ENCODE measurements around the gene DMRTA1.
A peak's percentile ranks its signal among the peaks of the same experiment; 100 is the strongest.
"Not testable (repeated sequence)": the region's sequence is repeated elsewhere in the genome, so short reads cannot be mapped to it uniquely, and the experiment has no call there.

The DMRTA1 gene

GRCh38 chr9:22446589-22446949, at the start of gene DMRTA1:
Gene DMRTA1 (plus strand): TSS chr9:22446824. CDS start chr9:22447066, 242 bp downstream.
- DNase-seq: no peak

- no peak for DNase-seq
Observed at GRCh38 chr9:22401671-22402070, 45.0 kb upstream of the DMRTA1 start.

- no peak for DNase-seq
Observed at GRCh38 chr9:22405869-22406659, 40.6 kb upstream of the DMRTA1 start.

GRCh38 chr9:22413884-22414283, 32.7 kb upstream of the DMRTA1 start:
- DNase-seq: no peak

- no peak for DNase-seq
Observed at GRCh38 chr9:22415941-22416691, 30.5 kb upstream of the DMRTA1 start.

GRCh38 chr9:22416692-22417060, 29.9 kb upstream of the DMRTA1 start:
- DNase-seq: no peak

- no peak for DNase-seq
Observed at GRCh38 chr9:22423566-22423965, 23.1 kb upstream of the DMRTA1 start.

GRCh38 chr9:22424616-22425015, 22.0 kb upstream of the DMRTA1 start:
- no peak for DNase-seq

GRCh38 chr9:22425551-22425950, 21.1 kb upstream of the DMRTA1 start:
- DNase-seq: no peak

- DNase-seq: no peak
Observed at GRCh38 chr9:22427226-22427880, 19.3 kb upstream of the DMRTA1 start.

GRCh38 chr9:22433691-22434090, 12.9 kb upstream of the DMRTA1 start:
- DNase-seq: no peak

GRCh38 chr9:22435252-22435651, 11.4 kb upstream of the DMRTA1 start:
- not testable (repeated sequence) for DNase-seq

GRCh38 chr9:22437461-22438067, 9.1 kb upstream of the DMRTA1 start:
- not testable (repeated sequence) for DNase-seq

GRCh38 chr9:22440841-22441240, 5.8 kb upstream of the DMRTA1 start:
- DNase-seq: no peak

- DNase-seq: peak; percentile 20
Observed at GRCh38 chr9:22446950-22447617, 460 bp downstream of the DMRTA1 start.

GRCh38 chr9:22447618-22448305, 1.1 kb downstream of the DMRTA1 start:
- DNase-seq: no peak

GRCh38 chr9:22449719-22450118, 3.1 kb downstream of the DMRTA1 start:
- no peak for DNase-seq

- peak; percentile 38 for DNase-seq
Observed at GRCh38 chr9:22452415-22453010, 5.9 kb downstream of the DMRTA1 start.

- DNase-seq: no peak
Observed at GRCh38 chr9:22454016-22454415, 7.4 kb downstream of the DMRTA1 start.

GRCh38 chr9:22455181-22455580, 8.6 kb downstream of the DMRTA1 start:
- no peak for DNase-seq

- DNase-seq: no peak
Observed at GRCh38 chr9:22457448-22457847, 10.8 kb downstream of the DMRTA1 start.

GRCh38 chr9:22463205-22463604, 16.6 kb downstream of the DMRTA1 start:
- DNase-seq: no peak

All from activated CD4-positive, alpha-beta T cell treated with anti-CD3 and anti-CD28 coated beads, Interleukin-2, amount 50 U/mL, for 1 hour (primary cell).